Measurements from ENCODE around the gene SAMM50. TPM values are rescaled to one million over a fixed set of nuclear protein-coding genes. Genes with fewer than 3 reads are reported as not detected.

The SAMM50 gene
- total RNA-seq, 2 donors from 2014 or later, result 10.2 to 20.2 TPM

- H3K4me3 ChIP-seq, result no peak overlapping the region
- DNase-seq, result peak in 3 of 4 donors; percentile 29 to 50 (median 34)
- peaks cover 17% of the 10 kb centered on the region for H3K4me1 ChIP-seq
- WGBS, 2 donors, result 19 to 61% methylated on average over 11 to 33 of the region's 54 CpGs
- no peaks in the 10 kb centered on the region for H3K9me3 ChIP-seq
- peak; percentile 69 for ATAC-seq
- TF ChIP-seq CTCF (IDR thresholded peaks at IDR 0.05), result no peak
- TF ChIP-seq POLR2A (IDR thresholded peaks at IDR 0.05), result peak in 2 of 3 donors; percentile 33 to 38
- H3K27ac ChIP-seq, result peak overlapping the region in 2 of 4 donors; percentile 58 to 67
- intact Hi-C loops (cut with DNase I), result no loop called here
- H3K27me3 ChIP-seq, result no peaks in the 10 kb centered on the region
- no peaks in the 10 kb centered on the region for H3K36me3 ChIP-seq (replicated peaks in 1 of 2; ENCODE audit: insufficient read depth in 1 of 2, low read depth in 2 of 2)
Measured at GRCh38 chr22:44023404-44024287, 68.4 kb downstream of the SAMM50 start.

GRCh38 chr22:44024288-44024921 is 69.2 kb downstream of the SAMM50 start, which contains the start of gene PARVB:
PARVB (plus strand) TSS chr22:44024302; CDS start chr22:44024340, 38 bp downstream.
- Histone ChIP-seq H3K27me3 (no peaks in the 10 kb centered on the region), H3K4me1 (peaks cover 22% of the 10 kb centered on the region), H3K36me3 (replicated peaks in 1 of 2; ENCODE audit: insufficient read depth in 1 of 2, low read depth in 2 of 2) (no peaks in the 10 kb centered on the region), H3K27ac (peak within 1 kb of the TSS in 3 of 4 donors; percentile 7 to 67 (median 67)), H3K9me3 (no peaks in the 10 kb centered on the region), H3K4me3 (peak within 1 kb of the TSS in 1 of 2 donors; percentile 25)
- no peak for TF ChIP-seq POLR2A (IDR thresholded peaks at IDR 0.05)
- no peak for TF ChIP-seq CTCF (IDR thresholded peaks at IDR 0.05)
- DNase-seq, result peak in 2 of 4 donors; percentile 19 to 34
- intact Hi-C loops (cut with DNase I), result no loop called here
- ATAC-seq, result peak; percentile 14
- 5 to 9% methylated on average over 7 to 35 of the region's 83 CpGs for WGBS, 2 donors

DNA sequence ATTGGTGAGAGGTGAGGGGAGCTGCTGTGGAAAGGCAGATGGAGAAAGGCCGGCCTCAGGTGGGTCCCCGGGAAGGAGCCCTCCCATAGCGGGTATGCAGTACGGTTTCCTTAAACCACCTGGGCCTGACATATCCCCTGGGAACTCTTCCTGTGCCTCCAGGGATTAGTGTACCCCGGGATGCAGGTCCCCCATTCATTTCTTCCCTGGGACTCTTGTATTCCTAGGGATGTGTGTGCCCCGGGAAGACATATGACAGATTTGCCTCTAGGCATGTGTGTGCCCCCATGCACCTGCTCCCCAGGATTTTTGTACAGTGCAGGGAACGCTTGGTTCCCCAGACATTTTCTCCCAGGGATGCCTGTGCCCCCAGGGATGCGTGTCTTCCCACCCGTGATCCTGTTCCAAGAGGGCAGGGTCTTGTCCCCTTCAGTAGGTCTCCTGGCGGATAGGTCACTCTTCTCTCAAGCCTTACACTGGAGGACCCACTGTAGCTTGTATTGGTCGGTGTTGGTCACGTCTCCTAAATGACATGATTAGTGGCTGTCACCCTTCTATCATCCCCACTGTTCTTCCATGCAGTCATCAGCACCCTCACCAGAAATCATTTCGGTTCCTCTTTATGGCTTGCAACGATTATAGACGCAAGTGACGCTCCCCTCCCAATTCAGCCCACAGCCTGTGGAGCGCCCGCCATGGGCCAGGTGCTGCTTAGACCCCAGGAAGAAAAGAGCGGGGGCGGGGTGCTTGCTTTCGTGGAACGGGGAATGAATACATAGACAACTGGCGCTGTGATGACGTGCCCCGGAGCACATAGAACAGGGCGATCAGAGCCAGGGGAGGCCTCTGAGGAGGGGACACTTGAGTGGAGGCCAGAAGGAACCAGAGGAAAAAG is 70.2 kb downstream of the SAMM50 start:
- TF ChIP-seq CTCF (IDR thresholded peaks at IDR 0.05) (no peak), POLR2A (IDR thresholded peaks at IDR 0.05) (peak in 2 of 3 donors; percentile 4 to 16)
- Histone ChIP-seq H3K4me3 (no peak overlapping the region), H3K36me3 (replicated peaks in 1 of 2; ENCODE audit: insufficient read depth in 1 of 2, low read depth in 2 of 2) (no peaks in the 10 kb centered on the region), H3K27ac (peak overlapping the region in 2 of 4 donors; percentile 61 to 67), H3K27me3 (no peaks in the 10 kb centered on the region), H3K9me3 (no peaks in the 10 kb centered on the region), H3K4me1 (peaks cover 23% of the 10 kb centered on the region)
- WGBS, 2 donors, result 87 to 92% methylated on average over 24 to 26 of the region's 26 CpGs
- DNase-seq (peak in 2 of 4 donors; percentile 19 to 27), ATAC-seq (no peak)
- intact Hi-C loops (cut with DNase I), result no loop called here

DNA sequence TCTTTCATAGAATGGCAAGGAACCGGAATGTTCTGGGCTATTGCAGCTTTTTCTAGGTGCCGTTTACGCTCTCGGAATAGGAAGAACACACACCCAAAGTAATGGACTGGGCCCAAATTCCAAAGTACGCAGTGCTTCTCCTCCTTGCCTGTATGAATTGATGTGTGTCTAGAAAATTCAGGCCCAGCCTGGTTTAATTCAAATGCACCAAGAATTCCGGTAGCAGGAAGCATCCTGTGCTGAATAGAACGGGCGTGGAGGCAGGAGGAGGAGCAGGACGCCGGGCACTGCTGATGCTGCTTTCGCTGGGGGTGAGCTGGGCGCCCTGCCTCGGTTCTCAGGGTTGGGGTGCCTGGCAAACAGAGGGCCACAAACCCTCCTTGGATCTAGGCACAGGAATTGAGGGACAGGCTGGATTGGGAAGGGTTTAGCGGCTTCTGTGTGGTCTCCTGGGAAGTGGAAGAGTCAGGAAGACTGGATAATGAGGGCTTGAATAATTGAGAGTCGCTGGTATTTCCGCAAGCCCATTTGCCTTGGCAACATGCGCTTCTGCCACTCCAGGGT is 70.9 kb downstream of the SAMM50 start:
- intact Hi-C loops (cut with DNase I), result no loop called here

More for the DNA sequence above, 70.9 kb downstream of the SAMM50 start:
- ATAC-seq, result no peak
- Histone ChIP-seq H3K4me1 (peaks cover 23% of the 10 kb centered on the region), H3K27ac (peak overlapping the region; percentile 8 to 67 (median 34)), H3K27me3 (no peaks in the 10 kb centered on the region), H3K36me3 (replicated peaks in 1 of 2; ENCODE audit: insufficient read depth in 1 of 2, low read depth in 2 of 2) (no peaks in the 10 kb centered on the region), H3K9me3 (no peaks in the 10 kb centered on the region), H3K4me3 (no peak overlapping the region)
- WGBS, 2 donors, result 82 to 86% methylated on average over 17 of the region's 17 CpGs
- no peak for DNase-seq
- no peak for TF ChIP-seq POLR2A (IDR thresholded peaks at IDR 0.05)
- no peak for TF ChIP-seq CTCF (IDR thresholded peaks at IDR 0.05)
